H9 (cell line): ENCODE measurements around the gene WSCD1. TPM values are rescaled to one million over a fixed set of nuclear protein-coding genes. Genes with fewer than 3 reads are reported as not detected.

Source experiments
- DNase-seq: peaks from one replicate; pipeline ENCODE4 v3.0.0-alpha.2; 2017
- H2AFZ ChIP-seq: one replicate; pipeline ENCODE4 v1.6.1; 2013; ENCODE audit warnings: mild to moderate bottlenecking, low read length, control low read depth, moderate library complexity
- H2AK5ac ChIP-seq: 2 replicates; pipeline ENCODE4 v1.6.1; 2013; ENCODE audit warnings: low read length, control low read depth, mixed read lengths; ENCODE audit not compliant: insufficient read length
- H2BK120ac ChIP-seq: one replicate; pipeline ENCODE4 v1.6.1; 2013; ENCODE audit warnings: low read depth, mild to moderate bottlenecking, low read length, control low read depth, inconsistent platforms; ENCODE audit not compliant: poor library complexity, severe bottlenecking
- H2BK12ac ChIP-seq: 2 replicates; pipeline ENCODE4 v1.6.1; 2013; ENCODE audit warnings: low read length, control low read depth, mixed read lengths, low read depth; ENCODE audit not compliant: insufficient read length
- H2BK15ac ChIP-seq: 2 replicates; pipeline ENCODE4 v1.6.1; 2013; ENCODE audit warnings: low read depth, low read length, control low read depth
- H2BK20ac ChIP-seq: one replicate; pipeline ENCODE4 v1.6.1; 2013; ENCODE audit warnings: low read depth, mild to moderate bottlenecking, low read length, control low read depth, inconsistent platforms; ENCODE audit not compliant: poor library complexity, severe bottlenecking
- H2BK5ac ChIP-seq: 2 replicates; pipeline ENCODE4 v1.6.1; 2013; ENCODE audit warnings: low read length, control low read depth, mixed read lengths; ENCODE audit not compliant: insufficient read length
- H3K14ac ChIP-seq: 2 replicates; pipeline ENCODE4 v1.6.1; 2013; ENCODE audit warnings: low read length, control low read depth; ENCODE audit not compliant: insufficient read depth
- H3K18ac ChIP-seq: 2 replicates; pipeline ENCODE4 v1.6.1; 2013; ENCODE audit warnings: low read depth, mild to moderate bottlenecking, mixed read lengths, low read length, control low read depth; ENCODE audit not compliant: insufficient read length
- H3K23ac ChIP-seq: 2 replicates; pipeline ENCODE4 v1.6.1; 2013; ENCODE audit warnings: low read length, control low read depth, mixed read lengths, low read depth; ENCODE audit not compliant: insufficient read length
- H3K23me2 ChIP-seq: 2 replicates; pipeline ENCODE4 v1.6.1; 2013; ENCODE audit warnings: low read depth, mild to moderate bottlenecking, mixed read lengths, low read length, control low read depth; ENCODE audit not compliant: insufficient read length, poor library complexity, severe bottlenecking
- H3K27ac ChIP-seq: 2 replicates; pipeline ENCODE4 v1.5.1; 2013; ENCODE audit warnings: low read length, control low read depth, mixed read lengths, low read depth; ENCODE audit not compliant: insufficient read length
- H3K27me3 ChIP-seq: 2 replicates; pipeline ENCODE4 v1.6.1; 2013; ENCODE audit warnings: low read length, control low read depth, inconsistent platforms; ENCODE audit not compliant: insufficient read depth
- H3K4ac ChIP-seq: 2 replicates; pipeline ENCODE4 v1.6.1; 2013; ENCODE audit warnings: low read depth, mild to moderate bottlenecking, control low read depth, inconsistent platforms, low read length, moderate library complexity
- H3K4me1 ChIP-seq: 2 replicates; pipeline ENCODE4 v1.6.1; 2013; ENCODE audit warnings: low read length, control low read depth, inconsistent platforms; ENCODE audit not compliant: insufficient read depth
- H3K4me2 ChIP-seq: 2 replicates; pipeline ENCODE4 v1.6.1; 2013; ENCODE audit warnings: low read length, control low read depth, mixed read lengths; ENCODE audit not compliant: insufficient read length, insufficient read depth
- H3K56ac ChIP-seq: 2 replicates; pipeline ENCODE4 v1.6.1; 2013; ENCODE audit warnings: low read depth, mild to moderate bottlenecking, mixed read lengths, low read length, control low read depth; ENCODE audit not compliant: insufficient read length
- H3K79me1 ChIP-seq: 2 replicates; pipeline ENCODE4 v1.6.1; 2013; ENCODE audit warnings: low read depth, mild to moderate bottlenecking, moderate library complexity, low read length, control low read depth, inconsistent platforms; ENCODE audit not compliant: insufficient read depth, poor library complexity, severe bottlenecking
- H3K79me2 ChIP-seq: 2 replicates; pipeline ENCODE4 v1.6.1; 2013; ENCODE audit warnings: low read length, control low read depth, inconsistent platforms; ENCODE audit not compliant: insufficient read depth
- H3K9ac ChIP-seq: 2 replicates; pipeline ENCODE4 v1.6.1; 2013; ENCODE audit warnings: low read length, control low read depth, mixed read lengths; ENCODE audit not compliant: insufficient read length; ENCODE audit errors: extremely low read depth
- H3K9me3 ChIP-seq: one replicate; pipeline ENCODE4 v1.6.1; 2013; ENCODE audit warnings: low read depth, low read length, inconsistent platforms; ENCODE audit not compliant: control insufficient read depth
- H3T11ph ChIP-seq: one replicate; pipeline ENCODE4 v1.6.1; 2013; ENCODE audit warnings: mild to moderate bottlenecking, low read length, control low read depth, inconsistent platforms
- H4K20me1 ChIP-seq: one replicate; pipeline ENCODE4 v1.6.1; 2013; ENCODE audit not compliant: control insufficient read depth, insufficient read length, insufficient read depth
- H4K5ac ChIP-seq: 2 replicates; pipeline ENCODE4 v1.6.1; 2013; ENCODE audit warnings: low read depth, mild to moderate bottlenecking, mixed read lengths, low read length, control low read depth; ENCODE audit not compliant: insufficient read length
- H4K8ac ChIP-seq: replicated peaks from 2 replicates; pipeline ENCODE4 v1.6.1; 2013; ENCODE audit warnings: low read length, control low read depth, mixed read lengths, low read depth; ENCODE audit not compliant: insufficient read length
- H4K91ac ChIP-seq: 2 replicates; pipeline ENCODE4 v1.6.1; 2013; ENCODE audit warnings: low read depth, mild to moderate bottlenecking, moderate library complexity, mixed read lengths, low read length, control low read depth; ENCODE audit not compliant: insufficient read length
- H3K27ac Mint-ChIP-seq, 3 experiments: 2 replicates in 2 of 3; 3 replicates in 1 of 3; pipeline ENCODE4 v1.8.0; 2020 to 2021; ENCODE audit warnings: mixed read lengths in 3 of 3, mild to moderate bottlenecking in 1 of 3, moderate library complexity in 1 of 3
- H3K27me3 Mint-ChIP-seq: 2 replicates; pipeline ENCODE4 v1.8.0; 2021; ENCODE audit warnings: low read depth, mild to moderate bottlenecking, moderate library complexity, mixed read lengths
- H3K36me3 Mint-ChIP-seq, 3 experiments: 2 replicates in 2 of 3; 3 replicates in 1 of 3; pipeline ENCODE4 v1.8.0; 2020 to 2021; ENCODE audit warnings: low read depth in 3 of 3, mixed read lengths in 3 of 3; ENCODE audit not compliant: insufficient read depth in 1 of 3
- H3K4me1 Mint-ChIP-seq, 2 experiments: 2 replicates each; pipeline ENCODE4 v1.8.0; 2020; ENCODE audit warnings: mixed read lengths in 2 of 2
- H3K4me3 Mint-ChIP-seq, 2 experiments: 2 replicates in 1 of 2; 3 replicates in 1 of 2; pipeline ENCODE4 v1.8.0; 2020 to 2021; ENCODE audit warnings: mild to moderate bottlenecking in 2 of 2, mixed read lengths in 2 of 2, moderate library complexity in 1 of 2
- H3K9me3 Mint-ChIP-seq, 2 experiments: 2 replicates in 1 of 2; 3 replicates in 1 of 2; pipeline ENCODE4 v1.8.0; 2020; ENCODE audit warnings: mild to moderate bottlenecking in 2 of 2, mixed read lengths in 2 of 2, moderate library complexity in 1 of 2
- CTCF ChIP-seq: fragments of 200-600 bp; sonication (generic); conservative IDR thresholded peaks from 3 replicates; pipeline ENCODE4 v1.8.0; 2021; ENCODE audit warnings: antibody characterized with exemption, mild to moderate bottlenecking
- WGBS: extraction: QIAGEN DNeasy Blood & Tissue Kit; methylation state at CpG from one replicate; pipeline ENCODE4 v1.1.7; 2013; ENCODE audit warnings: missing lambda C conversion rate, low lambda C conversion rate, mixed read lengths; ENCODE audit not compliant: insufficient read length; ENCODE audit errors: extremely low coverage; 5-methylcytosine and 5-hydroxymethylcytosine counted together
- total RNA-seq: library from RNA; stranded (reverse); gene quantifications from 2 replicates; pipeline ENCODE4 v1.2.1, GENCODE V29; 2021

Gene WSCD1
- total RNA-seq, 1 experiment from 2014 or later: 33.6 TPM

- no peak for DNase-seq
- WGBS: no CpG with 5 or more reads among the region's 9 CpGs
- no peak overlapping the region for H3K9ac ChIP-seq
- no peaks in the 10 kb centered on the region for H3K27me3 ChIP-seq
- no peak overlapping the region for H3K14ac ChIP-seq
- no peak overlapping the region for H3K27ac ChIP-seq
- H2BK12ac ChIP-seq: no peak overlapping the region
- no peak overlapping the region for H3K27ac Mint-ChIP-seq
- no peak overlapping the region for H4K8ac ChIP-seq
- no peaks in the 10 kb centered on the region for H3K79me2 ChIP-seq
- no peak overlapping the region for H2AFZ ChIP-seq
- no peaks in the 10 kb centered on the region for H3K79me1 ChIP-seq
- H3K9me3 Mint-ChIP-seq: no peaks in the 10 kb centered on the region
- H3K23ac ChIP-seq: no peak overlapping the region
- no peak overlapping the region for H2BK15ac ChIP-seq
- no peaks in the 10 kb centered on the region for H3K27me3 Mint-ChIP-seq
- no peak overlapping the region for H3T11ph ChIP-seq
- no peak overlapping the region for H3K4ac ChIP-seq
- H2BK120ac ChIP-seq: no peak overlapping the region
- H4K5ac ChIP-seq: no peak overlapping the region
- H3K18ac ChIP-seq: no peak overlapping the region
- no peak overlapping the region for H3K4me3 Mint-ChIP-seq
- no peak overlapping the region for H2BK20ac ChIP-seq
- TF ChIP-seq CTCF: no peak
- no peak overlapping the region for H3K56ac ChIP-seq
- no peaks in the 10 kb centered on the region for H4K20me1 ChIP-seq
- H4K91ac ChIP-seq: no peak overlapping the region
- no peak overlapping the region for H2AK5ac ChIP-seq
- H3K4me1 ChIP-seq: no peaks in the 10 kb centered on the region
- no peaks in the 10 kb centered on the region for H3K9me3 ChIP-seq
- no peaks in the 10 kb centered on the region for H3K23me2 ChIP-seq
- H3K4me2 ChIP-seq: no peak overlapping the region
- peaks cover 17 to 35% (median 24%) of the 10 kb centered on the region in 3 experiments for H3K36me3 Mint-ChIP-seq
- H2BK5ac ChIP-seq: no peak overlapping the region
- H3K4me1 Mint-ChIP-seq: peaks cover 20 to 23% of the 10 kb centered on the region in 2 experiments
These were observed 15.6 kb downstream of the WSCD1 start for GRCh38 chr17:6085812-6086211.
